ENCODE measurements around the gene KDM2B.

DNA sequence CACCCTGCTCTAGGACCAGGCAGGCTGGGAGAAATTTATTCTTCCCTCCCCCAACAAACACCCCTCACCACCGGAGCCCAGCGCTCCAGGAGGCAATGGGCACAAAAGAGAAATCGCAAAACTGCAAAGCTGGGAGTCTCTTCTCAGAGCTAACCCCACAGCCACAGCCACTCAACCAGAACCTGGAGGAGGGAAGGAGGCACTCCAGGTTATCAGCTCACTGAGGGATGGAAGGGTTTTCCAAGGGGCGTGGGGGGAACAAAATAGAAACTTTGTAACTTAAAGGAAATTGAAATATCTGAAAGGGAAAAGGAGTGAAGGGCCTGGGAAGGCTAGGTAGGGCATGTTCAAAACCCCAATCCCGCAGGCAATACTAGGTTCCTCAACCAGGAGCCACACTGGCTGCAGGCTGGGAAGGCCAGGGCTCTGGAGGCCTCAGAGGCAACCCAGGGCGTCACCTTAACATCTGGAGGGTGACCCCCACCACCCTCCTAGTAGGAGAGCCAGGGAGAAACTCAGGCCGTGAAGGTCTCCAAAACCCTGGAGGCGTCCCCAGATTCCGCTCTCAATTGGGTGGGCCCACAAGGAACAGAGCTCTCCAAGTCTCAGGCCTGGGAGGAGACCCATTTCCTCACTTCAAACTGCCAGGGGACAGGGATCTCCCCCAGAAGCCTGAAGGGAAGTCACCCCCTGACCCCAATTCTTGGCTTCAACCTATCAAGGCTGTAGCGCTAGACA, 3.2 kb downstream of the KDM2B start:
- TF ChIP-seq, protein P1, sequence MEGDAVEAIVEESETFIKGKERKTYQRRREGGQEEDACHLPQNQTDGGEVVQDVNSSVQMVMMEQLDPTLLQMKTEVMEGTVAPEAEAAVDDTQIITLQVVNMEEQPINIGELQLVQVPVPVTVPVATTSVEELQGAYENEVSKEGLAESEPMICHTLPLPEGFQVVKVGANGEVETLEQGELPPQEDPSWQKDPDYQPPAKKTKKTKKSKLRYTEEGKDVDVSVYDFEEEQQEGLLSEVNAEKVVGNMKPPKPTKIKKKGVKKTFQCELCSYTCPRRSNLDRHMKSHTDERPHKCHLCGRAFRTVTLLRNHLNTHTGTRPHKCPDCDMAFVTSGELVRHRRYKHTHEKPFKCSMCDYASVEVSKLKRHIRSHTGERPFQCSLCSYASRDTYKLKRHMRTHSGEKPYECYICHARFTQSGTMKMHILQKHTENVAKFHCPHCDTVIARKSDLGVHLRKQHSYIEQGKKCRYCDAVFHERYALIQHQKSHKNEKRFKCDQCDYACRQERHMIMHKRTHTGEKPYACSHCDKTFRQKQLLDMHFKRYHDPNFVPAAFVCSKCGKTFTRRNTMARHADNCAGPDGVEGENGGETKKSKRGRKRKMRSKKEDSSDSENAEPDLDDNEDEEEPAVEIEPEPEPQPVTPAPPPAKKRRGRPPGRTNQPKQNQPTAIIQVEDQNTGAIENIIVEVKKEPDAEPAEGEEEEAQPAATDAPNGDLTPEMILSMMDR (IDR thresholded peaks at IDR 0.05): no peak
- no peak for TF ChIP-seq ZFX (IDR thresholded peaks at IDR 0.05; ENCODE audit: borderline replicate concordance)

Data from 22Rv1 (cell line).